ENCODE results near the gene RTTN.

RTTN gene

DNA sequence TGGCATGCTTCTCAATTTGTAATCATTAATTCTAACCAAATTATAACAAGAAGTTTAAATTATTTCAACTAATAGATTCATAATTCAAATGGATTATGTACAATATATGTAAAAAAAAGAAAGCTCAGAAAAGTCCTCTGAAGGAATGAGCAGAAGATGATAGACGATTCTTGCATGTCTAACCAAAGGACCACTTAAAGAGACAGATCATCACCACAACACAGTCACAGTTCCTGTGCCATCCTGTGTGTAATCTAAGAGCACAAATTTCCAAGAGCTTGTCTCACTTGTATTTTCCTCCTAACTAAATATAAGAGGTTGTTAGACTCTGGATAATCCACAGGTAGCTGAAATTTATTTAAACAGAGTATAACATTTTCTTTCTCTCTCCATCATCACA lies 135.5 kb downstream of the RTTN start:
- no peak for DNase-seq

DNA sequence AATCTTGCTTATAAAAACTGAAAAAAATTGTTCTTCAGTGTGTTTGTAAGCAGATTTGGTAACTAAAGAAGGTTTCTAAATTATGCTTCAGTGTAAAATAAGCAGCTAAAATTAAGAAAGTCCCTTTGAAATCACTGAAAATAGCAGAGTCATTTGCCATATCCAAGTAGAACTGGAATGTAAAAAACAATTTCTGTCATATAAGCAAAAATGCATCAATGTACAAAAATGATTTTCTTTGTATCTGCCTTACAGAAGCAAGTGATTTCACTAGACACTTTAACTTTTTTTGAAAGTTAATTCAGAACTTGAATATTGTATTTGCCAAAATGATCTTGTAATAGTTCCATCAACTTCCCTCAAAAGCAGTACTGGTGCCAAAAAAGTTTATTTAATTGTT lies 136.1 kb downstream of the RTTN start:
- DNase-seq: no peak

DNA sequence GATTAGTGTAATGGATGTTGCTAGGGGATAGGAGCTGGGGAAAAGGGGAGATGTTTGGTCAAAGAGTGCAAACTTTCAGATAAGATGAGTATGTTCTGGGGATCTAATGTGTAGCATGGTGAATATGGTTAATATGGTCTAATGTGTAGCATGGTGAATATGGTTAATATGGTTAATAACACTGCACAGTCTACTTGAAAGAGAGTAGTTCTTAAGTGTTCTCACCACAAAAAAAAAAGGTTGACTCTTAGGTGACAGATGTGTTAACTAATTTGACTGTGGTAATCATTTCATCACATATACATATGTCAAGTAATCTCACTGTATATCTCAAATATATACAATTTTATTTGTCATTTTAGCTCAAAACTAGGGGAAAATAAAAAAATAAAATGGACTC lies 136.5 kb downstream of the RTTN start:
- DNase-seq: no peak

DNA sequence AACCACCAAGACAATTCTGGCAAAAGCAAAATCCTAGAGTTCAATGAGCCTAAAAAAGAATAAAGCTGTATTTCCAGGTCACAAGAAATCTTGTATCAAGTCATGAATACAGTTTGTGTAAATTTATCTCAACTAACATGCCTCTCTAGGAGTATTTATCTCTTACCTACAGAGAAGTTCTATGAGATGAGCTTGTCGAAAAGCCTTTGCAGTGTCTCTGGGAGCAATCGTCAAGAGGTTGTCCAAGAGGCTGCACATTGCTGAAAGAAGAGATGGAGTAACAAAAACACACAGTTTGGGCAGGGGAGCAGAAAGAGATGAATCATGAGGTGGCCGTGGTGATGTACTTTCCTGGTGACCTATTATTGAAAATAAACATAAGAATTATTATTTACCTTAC lies 145.8 kb downstream of the RTTN start:
- no peak for DNase-seq

DNA sequence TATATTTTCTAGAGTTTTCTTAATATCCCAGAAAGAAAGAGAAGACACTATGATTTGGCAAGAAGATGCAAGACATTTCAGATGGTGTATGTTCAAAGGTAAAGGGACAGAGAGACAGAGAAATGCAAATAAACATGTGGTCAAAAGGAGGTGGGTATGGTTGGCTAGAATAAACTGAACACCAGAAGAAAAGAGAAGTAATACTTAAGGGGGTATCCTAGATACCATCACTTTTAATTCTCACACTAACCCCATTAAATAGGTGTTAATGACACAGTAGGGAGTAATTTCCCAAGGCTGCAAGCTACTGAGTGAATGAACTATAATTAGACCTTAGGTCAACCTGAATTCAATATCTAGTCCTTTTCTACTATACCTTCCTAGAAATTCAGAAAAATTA lies 146.6 kb downstream of the RTTN start:
- no peak for DNase-seq

DNA sequence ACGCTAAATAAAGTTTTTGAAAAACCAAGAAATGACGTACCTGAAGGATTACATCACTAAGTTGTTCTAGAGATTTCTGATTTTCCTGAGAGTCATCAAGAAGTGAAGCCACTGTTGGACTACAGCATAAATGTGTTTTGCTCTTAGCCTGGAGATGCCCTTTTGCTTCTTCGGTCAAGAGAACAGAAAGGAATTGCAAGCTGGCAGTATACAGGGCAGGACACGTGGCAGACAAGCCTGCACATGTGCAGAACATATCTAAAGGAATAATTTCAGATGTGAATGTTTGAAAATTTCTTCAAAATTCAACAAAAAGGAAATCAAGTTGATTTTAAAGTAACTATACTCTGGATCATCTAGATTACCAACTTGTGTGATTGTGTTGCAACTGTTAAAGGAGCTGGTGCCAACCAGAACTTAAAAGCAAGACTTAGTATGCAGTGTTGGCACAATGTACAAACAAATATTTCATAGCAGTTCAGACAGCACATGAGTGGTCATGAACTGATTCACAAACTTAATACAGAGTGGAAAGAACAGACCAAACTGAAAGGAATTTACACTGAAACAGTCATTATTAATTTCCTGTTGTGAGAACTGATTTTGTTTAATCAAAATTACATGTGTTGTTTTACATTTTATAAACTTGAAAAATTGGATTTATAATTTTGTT lies 157.4 kb downstream of the RTTN start:
- no peak for DNase-seq

DNA sequence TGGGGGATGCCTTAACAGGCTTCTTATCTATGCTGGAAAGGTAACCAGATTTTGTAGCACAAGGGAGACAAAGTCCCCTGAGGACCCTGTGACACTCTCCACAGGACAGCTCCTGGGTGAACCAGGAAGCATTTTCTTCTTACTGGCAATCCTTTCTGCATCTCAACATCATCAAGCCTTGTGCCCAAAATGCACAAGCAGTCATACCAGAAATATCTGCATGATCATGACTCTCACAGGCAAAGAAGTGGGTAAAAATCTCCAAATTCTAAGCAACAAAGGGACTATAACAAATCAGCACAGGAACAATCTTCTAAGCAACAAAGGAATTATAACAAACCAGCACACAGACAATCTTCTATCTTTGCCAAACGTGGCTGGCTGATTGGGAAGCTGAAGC lies 158.7 kb downstream of the RTTN start:
- DNase-seq: no peak

DNA sequence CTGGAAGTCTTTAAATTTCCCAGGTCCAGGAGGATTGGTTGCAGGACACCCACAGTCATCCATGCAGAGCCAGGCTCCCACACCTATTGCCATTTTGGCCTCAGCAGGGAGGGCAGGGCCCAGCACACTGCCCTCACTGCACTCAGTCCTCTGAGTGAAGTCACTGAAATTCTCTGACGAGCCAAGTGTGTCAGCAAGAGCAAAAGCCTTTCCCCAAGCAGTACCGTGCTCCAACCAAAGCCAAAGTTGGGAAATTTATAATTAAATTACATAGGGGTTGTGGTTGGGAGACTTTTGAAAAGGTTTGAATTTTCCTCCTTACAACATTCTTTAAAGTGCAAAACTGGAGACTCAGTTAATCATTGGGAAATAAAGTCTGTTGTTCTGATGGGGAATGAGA lies 159.3 kb downstream of the RTTN start:
- no peak for DNase-seq

DNA sequence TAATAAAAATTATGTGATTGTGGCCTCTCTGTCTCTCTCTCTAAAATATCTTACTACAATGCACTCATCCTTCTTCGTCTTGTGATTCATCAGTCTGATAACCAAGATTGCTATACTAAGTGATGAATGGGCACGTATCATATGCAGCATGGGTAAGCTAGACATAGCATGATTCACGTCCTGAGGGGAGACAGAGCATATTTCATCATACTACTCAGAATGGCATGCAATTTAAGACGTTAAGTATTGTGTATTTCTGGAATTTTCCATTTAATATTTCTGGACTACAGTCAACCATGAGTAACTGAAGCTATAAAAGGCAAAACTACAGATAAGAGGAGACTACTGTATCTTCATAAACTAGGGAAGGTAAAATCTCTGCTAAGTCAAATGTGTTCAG lies 160.9 kb downstream of the RTTN start:
- no peak for DNase-seq

DNA sequence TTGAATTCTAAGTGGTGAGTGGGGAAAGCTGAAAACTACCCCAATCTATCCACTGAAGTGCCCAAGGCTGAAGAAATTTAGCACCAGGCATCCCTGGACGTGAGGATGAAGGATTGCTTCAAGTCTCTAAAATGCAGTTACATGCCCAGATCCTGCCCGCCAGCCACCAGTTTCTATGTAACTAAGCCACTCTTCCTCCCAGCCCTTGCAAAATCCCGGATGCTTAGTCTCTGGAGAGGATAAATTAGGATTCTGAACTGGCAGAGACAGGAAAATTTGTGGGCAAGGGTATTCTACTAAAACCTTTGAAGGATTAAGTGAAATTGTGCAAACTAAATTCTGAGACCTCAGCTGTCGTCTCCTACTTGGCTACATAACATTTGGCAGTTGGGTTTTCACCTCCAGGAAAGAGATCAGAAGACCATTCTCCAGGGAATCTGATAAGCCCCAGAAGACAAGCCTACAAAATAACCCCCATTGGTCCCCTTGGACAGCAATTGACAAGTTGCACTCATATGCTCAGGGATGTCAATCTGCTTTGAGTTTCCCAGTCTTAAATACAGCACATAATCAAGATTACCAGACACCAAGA lies 163.9 kb downstream of the RTTN start:
- DNase-seq: no peak

DNA sequence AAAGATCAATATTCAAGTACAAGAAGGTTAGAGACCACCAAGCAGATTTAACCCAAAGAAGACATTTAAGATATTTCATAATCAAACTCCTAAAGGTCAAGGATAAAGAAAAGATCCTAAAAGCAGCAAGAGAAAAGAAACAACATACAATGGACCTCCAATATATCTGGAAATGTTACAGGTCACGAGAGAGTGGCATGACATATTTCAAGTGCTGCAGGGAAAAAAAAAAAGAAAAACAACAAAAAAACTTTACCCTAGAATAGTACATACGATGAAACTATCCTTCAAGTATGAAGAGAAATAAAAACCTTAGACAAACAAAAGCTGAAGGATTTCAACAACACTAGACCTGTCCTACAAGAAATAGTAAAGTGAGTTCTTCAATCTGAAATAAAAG lies 166.3 kb downstream of the RTTN start:
- no peak for DNase-seq

DNA sequence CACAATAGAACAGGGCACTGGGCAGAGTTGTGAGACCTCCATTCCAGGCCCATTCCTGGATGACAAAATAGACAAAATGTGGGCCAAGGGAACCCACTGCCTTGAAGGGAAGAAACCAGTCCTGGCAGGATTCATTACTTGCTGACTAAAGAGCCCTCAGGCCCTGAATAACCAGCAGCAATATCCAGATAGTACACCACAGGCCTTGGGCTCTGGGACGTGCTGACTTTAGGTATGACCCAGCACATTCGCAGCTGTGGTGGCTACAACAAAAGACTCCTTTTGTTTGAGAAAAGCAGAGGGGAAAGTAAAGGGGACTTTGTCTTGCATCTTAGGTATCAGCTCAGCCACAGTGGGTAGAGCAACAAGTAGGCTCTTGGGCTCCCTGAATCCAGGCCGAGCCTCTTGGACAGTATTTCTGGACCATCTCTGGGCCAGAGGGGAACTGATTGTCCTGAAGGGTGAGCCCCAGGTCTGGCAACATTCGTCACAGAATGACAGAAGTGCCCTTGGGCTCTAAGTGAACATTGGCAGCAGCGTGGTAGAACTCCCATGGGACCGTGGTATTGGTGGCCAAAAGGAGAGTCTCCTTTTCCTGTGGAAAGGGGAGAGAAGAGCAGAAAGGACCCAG lies 167.9 kb downstream of the RTTN start:
- DNase-seq: no peak

DNA sequence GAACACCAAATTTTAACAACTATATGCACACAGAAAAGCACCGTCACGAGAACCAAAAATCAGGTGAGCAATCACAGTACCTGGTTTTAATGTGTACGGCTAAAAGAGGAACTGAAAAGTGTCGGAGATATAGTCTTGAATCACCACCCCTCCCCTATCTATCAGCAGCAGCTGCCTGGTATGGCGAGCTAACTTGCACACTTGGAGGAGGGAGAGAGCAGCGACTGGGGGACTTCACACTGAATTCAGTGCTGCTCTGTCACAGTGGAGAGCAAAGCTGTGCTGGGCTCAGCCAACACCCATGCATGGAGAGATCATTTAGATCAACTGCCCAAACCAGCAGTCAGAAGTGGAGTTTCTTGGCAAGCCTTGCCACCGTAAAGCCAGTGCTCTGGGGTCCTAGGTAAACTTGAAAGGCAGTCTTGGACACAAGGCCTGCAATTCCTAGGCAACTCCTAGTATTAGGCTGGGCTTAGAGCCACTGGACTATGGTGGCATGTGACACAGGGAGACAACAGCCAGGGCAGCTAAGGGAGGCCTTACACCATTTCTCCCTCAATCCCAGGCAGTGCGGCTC lies 168.6 kb downstream of the RTTN start:
- DNase-seq: no peak

DNA sequence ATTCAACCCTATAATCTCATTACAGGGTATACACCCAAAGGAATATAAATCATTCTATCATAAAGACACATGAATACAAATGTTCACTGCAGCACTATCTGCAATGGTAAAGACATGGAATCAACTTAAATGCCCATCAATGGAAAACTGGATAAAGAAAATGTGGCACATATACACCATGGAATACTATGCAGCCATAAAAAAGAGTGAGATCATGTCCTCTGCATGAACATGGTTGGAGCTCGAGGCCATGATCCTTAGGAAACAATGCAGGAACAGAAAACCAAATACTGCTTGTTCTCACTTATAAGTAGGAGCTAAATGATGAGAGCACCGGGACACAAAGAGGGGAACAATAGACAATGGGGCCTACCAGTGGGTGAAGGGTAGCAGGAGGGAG lies 169.3 kb downstream of the RTTN start:
- DNase-seq: no peak

DNA sequence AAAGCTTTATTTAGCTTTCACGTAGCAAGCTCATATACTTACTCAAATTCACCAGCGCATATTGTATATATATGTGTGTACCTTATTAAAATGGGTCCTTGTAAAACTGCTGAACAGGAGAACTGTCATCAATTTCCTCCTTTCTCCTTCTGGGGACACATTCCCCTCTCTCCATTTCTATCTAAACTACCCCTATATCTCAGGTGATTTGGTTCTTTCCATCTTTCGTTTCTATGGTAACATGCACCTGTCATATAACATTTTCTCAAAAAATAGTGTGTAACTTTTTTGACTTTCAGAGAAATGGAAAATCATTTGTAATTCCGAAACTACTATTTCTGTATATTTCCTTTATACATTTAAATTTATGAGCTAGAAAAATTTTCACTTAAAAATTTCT lies 174.3 kb downstream of the RTTN start:
- no peak for DNase-seq

DNA sequence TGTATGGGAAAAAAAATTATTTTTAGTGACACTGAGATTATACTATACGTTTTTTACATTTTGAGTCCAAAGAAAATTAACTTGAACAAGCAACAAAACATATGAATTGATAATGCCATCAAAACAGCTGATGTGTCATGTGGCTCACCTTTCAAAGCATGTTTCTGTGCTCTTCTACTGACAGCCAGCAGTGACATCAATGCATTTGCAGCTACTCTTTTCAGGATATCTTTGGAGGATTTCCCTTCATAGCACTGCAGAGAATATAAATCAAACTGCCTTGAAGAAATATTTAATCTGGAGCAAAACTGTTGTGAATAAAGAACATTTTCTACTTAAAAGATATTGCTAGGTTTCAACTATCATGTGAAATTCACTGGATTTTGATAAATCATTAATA lies 174.8 kb downstream of the RTTN start:
- no peak for DNase-seq

DNA sequence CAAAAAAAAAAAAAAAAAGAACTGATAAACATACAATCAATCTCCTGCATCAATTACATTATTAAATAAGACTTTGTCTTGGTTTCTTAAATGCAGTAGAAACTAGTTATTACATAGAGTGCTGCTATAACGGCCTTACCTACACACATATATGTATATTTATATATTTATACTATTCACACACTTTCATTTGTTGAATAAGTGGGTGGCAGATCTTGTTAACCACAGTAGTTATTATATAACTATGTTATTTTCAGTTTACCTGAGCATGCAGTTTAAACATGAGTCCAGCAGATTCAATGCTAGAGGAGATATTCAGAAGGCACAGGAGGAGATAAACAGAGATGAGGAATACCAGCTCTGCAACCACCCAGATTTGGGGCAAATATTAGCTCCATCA lies 176.3 kb downstream of the RTTN start:
- DNase-seq: no peak

DNA sequence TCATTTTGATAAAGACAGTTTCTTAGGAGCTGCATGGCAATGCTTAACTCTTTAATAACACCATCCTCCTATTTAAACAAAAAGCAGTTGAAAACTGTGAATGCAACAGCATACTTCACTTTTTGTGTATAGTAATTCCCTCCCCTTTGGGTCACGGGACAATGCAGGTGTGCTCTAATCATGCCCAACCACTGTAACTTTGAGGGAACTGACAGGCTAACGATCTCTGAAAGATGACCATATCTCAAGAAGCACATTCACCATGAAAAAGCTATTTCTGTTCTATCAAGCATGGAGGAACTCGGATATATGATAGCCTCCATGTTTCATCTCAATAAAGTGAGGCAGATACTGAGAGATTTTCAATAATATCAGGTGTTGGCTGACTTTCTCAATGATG lies 176.8 kb downstream of the RTTN start:
- no peak for DNase-seq

DNA sequence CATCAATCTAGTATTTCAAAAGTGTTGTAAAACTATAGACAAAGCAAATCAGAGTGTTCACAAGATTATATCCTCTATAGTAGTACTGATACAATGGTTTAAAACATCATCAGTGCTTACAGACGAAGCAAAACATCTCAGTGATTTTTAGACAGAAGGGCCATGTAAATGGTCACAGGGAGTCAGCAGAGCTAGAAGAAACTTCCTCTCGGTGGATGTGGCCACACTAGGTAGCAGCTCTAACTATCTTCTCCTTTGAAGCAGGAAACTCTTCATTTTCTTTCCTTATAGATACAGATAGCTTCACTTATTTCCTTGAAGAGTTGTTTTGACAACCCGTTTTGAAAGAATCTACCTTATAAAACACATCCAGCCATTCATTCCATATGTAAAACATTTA lies 177.4 kb downstream of the RTTN start:
- DNase-seq: no peak

DNA sequence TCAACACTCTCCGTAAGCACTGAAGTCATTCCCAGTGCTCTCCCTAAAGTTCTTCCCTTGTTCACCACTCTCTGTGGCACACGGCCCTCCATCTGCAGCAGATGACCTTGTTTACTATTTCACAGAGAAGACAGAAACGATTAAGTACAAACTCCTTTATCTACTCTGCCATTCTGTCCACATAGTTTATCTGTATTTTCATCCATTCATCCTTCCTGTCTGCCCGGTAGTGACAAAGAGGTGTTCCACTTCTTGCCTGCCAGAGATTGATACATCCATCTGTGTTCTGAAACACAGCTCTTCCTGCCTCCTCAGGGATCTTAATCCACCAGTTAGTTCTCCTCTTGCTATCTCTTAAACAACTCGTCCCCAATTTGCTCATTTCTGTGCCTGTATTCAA lies 179.9 kb downstream of the RTTN start:
- no peak for DNase-seq

DNA sequence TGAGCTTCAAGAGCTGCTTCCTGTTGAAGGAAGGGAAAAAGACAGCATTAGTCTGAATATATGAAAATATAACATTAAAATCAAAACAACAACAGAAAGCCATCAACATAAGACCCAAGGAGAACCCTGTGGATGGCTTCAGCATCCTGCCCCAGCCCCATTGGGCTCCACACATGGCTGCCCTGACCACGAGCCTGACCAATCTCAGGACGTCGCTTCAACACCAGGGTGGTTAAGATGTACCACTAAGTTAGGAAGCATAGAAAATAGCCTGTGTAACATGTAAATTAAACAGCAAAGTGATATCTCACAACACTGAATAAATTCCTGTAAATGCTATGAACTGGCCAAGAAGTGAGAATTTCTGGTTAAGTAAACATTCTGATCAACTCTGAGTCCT lies 180.7 kb downstream of the RTTN start:
- DNase-seq: no peak

DNA sequence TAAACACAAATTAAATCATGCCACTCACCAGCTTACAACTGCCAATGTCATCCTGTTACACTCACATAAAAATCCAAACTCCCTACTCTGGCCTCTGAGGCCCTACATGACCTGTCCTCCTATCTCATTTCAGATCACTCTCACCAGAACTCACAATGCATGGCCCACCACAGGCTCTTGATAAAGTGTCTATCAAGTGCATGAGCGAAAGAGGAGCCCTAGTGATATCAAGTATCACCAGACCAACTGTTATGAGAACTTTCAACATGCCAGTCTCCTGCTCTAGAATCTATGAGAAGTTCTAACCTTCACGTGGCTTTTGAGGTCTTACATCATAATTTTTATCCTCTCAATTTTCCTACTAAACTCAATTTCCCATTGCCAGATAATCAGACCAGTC lies 181.4 kb downstream of the RTTN start:
- DNase-seq: peak; percentile 4

DNA sequence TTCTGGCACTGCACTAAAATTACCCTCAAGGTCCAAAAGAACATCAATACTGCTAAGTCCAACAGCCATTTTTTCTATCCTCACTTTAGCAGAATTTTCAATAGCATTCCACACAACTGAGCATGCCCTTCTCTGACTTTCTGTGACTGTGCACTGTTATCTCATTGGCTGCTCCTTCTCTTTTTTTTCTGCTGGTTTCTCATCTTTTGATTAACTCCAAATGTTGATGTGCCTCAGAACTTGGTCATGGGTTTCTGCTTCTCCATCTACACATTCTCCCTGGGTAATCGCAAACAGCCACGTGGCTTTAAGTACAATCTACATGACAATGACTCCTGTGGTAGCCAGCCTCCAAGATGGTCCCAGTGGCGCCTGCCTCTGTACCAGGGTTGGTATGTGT lies 182.9 kb downstream of the RTTN start:
- DNase-seq: no peak

DNA sequence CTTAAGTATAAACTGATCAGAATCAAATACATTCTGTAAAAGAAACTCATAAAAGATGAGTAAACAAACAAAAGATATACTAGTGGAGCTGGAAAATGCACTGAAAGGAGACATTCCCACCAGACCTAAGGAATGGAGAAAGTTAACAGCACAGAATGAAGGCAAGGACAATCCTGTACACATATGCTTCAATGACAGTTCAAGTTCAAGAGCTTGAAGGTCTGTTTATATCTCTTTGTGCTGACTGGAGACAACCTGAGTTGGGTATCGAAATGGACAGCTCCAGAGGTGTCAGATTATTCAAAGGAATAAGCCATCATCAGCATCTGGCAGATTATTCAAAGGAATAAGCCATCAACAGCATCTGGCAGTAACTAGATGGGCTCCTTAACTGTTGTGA lies 184.0 kb downstream of the RTTN start:
- no peak for DNase-seq

DNA sequence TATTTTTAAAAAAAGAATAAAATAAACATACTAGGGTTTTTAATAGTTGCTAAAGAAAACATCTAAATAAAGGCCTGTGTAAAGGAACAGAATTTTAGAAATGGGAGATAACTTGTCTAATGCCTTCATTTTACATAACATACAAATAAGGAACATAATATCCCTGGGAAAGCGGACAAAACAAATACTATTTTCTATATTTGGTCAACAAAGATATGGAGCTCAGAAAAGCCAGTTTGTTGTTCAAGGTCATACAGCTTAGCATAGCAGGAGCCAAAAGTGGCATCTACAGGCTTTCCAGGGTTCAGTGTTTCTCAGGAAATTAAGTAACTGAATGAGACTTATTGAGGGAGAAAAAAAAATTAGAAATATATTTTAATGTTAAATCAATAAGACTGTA lies 184.4 kb downstream of the RTTN start:
- no peak for DNase-seq
